HG03575 (cell line): ENCODE data around the gene NOP14.
"Not testable (repeated sequence)": the region's sequence is repeated elsewhere in the genome, so short reads cannot be mapped to it uniquely, and the experiment has no call there.

Experiments used
- ATAC-seq: cut with Tn5 transposase; IDR thresholded peaks from one replicate; pipeline ENCODE4 v1.9.1; 2021; ENCODE audit not compliant: unreplicated experiment, insufficient number of reproducible peaks, low FRiP score; ENCODE audit errors: extremely low read depth

NOP14 gene

DNA sequence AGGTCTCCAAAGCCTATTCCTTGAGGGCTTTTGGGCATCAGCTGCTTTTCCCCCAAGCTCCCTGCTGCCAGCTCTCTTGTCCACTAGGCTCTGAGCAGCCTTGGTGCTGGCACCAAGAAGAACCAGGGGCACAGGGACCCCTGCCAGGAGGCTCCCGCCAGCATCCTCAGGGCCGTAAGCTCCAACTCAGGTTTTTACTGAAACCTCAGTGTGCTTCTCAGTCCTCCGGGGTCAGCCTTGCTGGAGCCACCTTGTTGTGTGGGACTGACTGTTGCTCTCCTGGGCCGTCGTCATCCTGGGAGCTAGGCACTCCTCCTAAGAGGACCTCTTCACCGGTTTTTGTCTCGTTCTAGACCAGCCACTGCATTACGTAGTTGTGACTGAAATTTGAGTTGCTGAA is 38.9 kb downstream of the NOP14 start:
- no peak for ATAC-seq

DNA sequence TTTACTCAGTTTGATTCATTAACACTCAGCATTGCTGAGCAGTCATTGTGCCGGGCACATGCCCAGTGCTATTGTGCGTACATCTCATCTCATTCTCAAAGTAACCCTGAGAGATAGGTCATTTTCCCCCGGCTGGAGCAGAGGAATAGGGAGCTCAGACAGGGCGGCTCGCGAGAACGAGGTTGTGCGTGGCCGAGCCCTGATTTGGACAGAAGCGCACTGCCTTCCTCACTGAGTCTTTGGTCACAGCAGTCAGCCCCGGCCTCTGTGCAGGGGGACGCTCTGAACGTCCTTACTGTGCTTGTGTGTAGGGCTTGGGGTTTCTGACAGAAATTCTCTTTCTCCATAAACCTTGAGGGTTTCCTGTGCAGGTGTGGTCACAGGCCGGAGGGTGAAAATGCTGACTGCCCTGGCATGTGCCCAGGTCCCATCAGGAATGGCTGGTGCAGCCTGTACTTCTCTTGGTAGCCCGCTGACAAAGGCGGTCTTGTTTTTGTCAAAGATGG is 39.5 kb downstream of the NOP14 start:
- no peak for ATAC-seq

DNA sequence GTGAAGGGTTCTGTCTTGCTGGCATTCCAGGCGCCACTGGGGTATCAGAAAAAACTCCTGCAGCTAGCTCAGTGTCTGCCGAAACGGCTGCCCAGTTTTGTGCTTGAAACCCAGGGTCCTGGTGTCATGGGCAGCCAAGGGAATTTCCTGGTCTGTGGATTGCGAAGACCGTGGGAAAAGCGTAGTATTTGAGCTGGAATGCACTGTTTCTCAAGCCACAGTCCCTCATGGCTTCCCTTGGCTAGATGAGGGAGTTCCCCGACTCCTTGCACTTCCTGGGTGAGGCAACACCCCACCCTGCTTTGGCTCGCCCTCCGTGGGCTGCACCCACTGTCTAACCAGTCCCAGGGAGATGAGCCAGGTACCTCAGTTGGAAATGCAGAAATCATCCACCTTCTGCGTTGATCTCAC is 40.1 kb downstream of the NOP14 start:
- no peak for ATAC-seq

- ATAC-seq: not testable (repeated sequence)
These were observed 40.6 kb downstream of the NOP14 start for GRCh38 chr4:2922453-2923101.

GRCh38 chr4:2918714-2919113 is 44.5 kb downstream of the NOP14 start:
- not testable (repeated sequence) for ATAC-seq

- ATAC-seq: not testable (repeated sequence)
These were observed 44.9 kb downstream of the NOP14 start for GRCh38 chr4:2918300-2918699.

DNA sequence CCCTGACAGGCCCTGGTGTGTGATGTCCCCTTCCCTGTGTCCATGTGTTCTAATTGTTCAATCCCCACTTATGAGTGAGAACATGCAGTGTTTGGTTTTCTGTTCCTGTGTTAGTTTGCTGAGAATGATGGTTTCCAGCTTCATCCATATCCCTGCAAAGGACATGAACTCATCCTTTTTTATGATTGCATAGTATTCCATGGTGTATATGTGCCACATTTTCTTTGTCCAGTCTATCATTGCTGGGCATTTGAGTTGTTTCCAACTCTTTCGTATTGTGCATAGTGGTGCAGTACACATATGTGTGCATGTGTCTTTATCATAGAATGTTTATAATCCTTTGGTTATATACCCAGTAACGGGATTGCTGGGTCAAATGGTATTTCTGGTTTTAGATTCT is 46.5 kb downstream of the NOP14 start:
- not testable (repeated sequence) for ATAC-seq

DNA sequence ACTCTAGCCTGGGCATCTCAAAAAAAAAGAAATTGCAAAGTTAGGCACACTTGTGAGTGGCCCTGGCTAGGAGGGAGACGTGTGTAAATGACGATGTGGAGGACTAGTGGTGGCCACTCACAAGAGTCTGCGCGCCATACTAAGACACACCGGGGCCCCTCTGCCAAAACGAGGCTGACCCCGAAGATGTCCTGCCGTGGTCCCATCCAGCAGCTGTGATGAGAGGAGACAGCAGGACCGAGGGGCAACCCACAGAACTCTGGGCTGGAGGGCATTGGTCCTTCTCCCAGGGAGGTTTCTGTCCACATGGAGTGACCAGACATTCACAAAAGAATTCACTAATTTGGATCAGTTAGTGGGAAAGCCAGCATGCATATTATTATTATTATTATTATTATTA is 47.4 kb downstream of the NOP14 start:
- ATAC-seq: no peak

- ATAC-seq: no peak
These were observed 48.7 kb downstream of the NOP14 start for GRCh38 chr4:2914256-2915126.

GRCh38 chr4:2913168-2913567 is 50.0 kb downstream of the NOP14 start:
- ATAC-seq: no peak

- no peak for ATAC-seq
These were observed 51.3 kb downstream of the NOP14 start for GRCh38 chr4:2911868-2912267.

DNA sequence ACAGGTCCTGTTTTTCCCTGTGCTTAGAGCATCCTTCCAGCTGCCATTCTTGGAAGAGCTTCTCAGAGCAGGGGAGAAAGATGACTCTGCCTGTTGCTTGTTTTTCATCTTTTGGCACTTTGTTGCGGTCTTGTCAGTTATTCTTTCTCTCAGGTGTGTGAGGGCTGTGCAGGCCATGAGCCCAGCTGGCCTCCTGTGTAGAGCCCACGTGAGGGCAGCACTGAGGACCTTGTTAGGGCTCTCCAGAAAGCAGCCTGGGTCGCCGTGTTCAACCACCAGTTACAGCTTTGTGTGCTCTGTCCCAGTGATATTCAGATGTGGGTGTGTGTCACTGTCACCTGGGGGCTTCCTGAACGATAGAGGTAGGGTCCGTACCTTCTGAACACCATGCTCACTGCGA is 52.8 kb downstream of the NOP14 start:
- no peak for ATAC-seq

- ATAC-seq: no peak
These were observed 53.6 kb downstream of the NOP14 start for GRCh38 chr4:2909583-2909982.

DNA sequence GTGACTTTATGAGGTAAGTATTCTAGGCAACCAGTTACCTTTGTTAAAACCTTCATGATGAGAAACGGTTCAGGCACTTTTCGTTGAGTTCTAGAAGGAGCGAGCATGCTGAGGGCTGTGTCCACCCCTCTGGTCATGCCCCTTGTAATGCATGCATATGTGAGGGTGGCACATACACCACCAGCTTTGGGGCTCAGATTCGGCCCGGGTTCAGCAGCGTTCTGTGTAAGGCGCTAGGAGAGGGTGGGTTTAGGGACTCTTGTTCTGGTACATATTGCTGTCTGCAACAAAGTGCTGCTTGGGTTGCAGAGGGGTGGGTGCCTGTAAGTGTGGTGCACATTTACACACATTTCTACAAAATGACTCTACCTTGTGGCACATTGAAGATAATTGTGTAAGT is 54.5 kb downstream of the NOP14 start:
- no peak for ATAC-seq

DNA sequence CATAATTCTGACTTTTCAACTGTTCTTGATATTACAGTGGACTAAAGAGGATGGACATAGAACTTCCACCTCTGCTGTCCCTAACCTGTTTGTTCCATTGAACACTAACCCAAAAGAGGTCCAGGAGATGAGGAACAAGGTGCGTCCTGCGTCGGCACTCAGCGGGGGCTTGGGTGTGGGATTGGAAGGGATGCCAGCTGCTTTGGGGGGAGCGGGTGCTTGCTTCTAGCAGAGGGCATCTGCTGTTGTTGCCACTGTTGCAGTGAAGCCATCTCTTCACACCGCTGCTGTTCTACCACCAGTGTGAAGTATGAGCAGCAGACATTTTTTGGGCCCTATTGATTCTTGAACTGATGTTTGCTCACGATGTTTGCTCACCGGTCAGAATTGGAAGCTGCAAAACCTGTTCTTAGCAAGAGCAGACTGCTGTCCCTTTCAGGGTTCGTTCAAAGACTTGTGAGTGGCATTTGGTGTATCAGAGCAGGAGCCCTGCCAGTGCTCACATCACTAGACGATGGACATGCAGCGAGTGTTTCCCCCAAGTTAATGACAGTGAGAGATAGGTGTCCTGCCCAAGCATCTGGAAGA is 55.4 kb downstream of the NOP14 start:
- ATAC-seq: no peak

DNA sequence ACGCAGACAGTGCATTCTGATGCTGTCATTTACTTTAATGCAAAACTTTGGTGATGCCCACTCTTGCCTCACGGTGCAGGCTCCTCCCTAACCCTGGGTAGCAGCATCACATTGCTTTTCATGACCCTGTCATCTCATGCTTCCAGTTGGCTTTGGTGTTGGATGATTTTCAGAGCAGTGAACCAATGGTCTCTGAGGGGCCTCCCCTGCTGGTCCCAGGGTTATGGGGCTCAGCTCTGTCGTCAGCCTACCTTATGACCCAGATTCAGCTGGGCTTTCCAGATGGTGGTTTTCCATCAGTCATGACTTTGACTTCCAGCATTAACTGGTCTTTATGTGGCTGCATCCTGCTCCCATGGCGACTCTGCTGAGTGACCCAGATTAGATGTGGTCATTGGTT is 56.0 kb downstream of the NOP14 start:
- ATAC-seq: no peak

GRCh38 chr4:2906218-2906617 is 57.0 kb downstream of the NOP14 start:
- ATAC-seq: no peak

- no peak for ATAC-seq
These were observed 57.7 kb downstream of the NOP14 start for GRCh38 chr4:2905544-2905943.

DNA sequence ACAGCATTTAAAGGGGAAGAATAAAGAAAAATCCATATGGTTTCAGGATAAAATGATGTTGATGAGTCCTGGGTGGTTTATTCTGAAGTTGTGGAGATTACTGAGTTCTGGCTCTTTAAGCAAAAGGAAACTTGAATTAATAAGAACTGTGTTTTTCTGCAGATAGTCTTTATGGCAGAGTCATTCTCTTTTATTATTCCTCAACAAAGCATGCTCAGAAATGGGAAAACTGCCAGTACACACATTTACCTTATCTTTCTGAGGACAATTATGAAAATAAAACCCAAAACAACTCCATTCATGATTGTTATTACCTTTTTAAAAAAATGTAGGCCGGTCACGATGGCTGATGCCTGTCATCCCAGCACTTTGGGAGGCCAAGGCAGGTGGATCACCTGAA is 61.1 kb downstream of the NOP14 start:
- no peak for ATAC-seq

DNA sequence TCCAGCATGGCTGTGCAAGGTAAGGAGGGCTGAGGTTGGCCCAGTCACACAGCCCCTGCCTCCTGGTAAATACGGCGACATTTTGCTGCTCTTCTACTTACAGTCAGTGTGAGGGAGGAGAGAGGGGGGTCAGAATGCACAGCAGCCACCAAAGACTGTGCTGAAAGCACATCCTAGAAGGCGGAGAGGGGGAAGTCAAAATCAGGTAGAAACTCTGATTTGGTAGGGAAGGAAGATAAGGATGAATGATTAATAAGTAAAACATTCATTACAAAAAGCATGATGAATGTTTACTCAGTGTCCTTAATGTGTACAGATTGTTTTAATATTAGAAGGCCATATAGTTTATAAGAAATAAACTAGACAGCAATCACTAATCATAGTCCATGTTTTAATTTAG is 62.0 kb downstream of the NOP14 start:
- no peak for ATAC-seq
